ENCODE results near the gene RNASEL. TPM values are rescaled to one million over a fixed set of nuclear protein-coding genes. Genes with fewer than 3 reads are reported as not detected.

Gene RNASEL
- total and polyA plus RNA-seq, 2 of the 13 experiments (the other 11 are each of a cell fraction or from before 2014, with no cell fraction given): 0.05 to 0.20 TPM

DNA sequence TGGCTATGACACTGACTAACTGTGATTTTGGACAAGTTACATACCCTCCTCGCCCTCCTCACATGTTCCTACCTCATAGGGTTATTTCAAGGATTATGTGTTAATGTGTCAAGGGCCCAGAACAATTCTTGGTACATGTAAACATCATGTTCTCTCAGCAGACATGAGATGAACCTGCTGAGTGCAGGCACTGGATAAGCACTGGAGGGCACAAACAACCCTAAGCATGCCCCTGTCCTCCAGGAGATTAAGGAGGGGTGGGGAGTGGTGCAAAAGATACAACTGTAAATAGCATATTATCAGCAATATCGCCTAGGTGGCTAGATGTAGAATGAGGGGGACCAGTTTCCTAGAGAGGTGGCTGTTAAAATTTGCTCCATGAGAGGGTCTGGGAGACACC, 32.9 kb upstream of the RNASEL start (continued):
- TF ChIP-seq, protein P1, sequence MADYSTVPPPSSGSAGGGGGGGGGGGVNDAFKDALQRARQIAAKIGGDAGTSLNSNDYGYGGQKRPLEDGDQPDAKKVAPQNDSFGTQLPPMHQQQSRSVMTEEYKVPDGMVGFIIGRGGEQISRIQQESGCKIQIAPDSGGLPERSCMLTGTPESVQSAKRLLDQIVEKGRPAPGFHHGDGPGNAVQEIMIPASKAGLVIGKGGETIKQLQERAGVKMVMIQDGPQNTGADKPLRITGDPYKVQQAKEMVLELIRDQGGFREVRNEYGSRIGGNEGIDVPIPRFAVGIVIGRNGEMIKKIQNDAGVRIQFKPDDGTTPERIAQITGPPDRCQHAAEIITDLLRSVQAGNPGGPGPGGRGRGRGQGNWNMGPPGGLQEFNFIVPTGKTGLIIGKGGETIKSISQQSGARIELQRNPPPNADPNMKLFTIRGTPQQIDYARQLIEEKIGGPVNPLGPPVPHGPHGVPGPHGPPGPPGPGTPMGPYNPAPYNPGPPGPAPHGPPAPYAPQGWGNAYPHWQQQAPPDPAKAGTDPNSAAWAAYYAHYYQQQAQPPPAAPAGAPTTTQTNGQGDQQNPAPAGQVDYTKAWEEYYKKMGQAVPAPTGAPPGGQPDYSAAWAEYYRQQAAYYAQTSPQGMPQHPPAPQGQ (CRISPR knock-in tag; IDR thresholded peaks at IDR 0.05; ENCODE audit: borderline replicate concordance): no peak
- no peak for TF ChIP-seq ZSCAN21 (CRISPR knock-in tag; IDR thresholded peaks at IDR 0.05; ENCODE audit: borderline replicate concordance)

DNA sequence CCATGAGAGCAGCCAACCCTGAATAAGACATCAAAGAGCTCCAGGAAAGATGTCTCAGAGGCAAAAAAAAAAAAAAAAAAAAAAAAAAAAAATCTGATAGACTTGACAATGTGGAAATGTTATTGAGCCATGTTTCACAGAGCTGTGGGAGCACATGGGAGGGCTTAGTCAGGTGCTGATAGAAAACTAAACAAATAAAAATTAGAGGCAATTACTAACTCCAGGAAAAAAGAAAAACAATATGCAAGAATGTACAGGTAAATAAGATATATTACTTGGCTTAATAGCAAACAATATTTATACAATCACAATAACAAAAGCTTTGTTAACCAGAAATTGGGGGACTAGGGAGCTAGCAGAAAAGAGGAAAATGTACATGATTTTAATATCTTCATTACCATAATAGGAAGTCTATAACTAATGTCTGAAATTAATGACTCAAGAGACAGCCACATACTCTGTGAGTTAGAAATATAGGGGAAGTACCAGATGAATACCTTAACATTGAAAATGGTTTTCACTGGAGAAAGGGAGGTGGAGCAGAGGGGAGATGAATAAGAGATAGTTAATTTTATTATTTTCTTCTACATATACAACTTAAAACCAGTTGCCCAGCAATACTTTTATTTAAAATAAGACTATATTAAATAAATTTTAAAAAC, 32.0 kb upstream of the RNASEL start:
- Histone ChIP-seq H3K27ac (ENCODE audit: extremely low read length, insufficient read depth, low read length) (no peak overlapping the region), H3K79me2 (ENCODE audit: insufficient read depth, low read length) (no peaks in the 10 kb centered on the region), H3K27me3 (ENCODE audit: control insufficient read depth in 1 of 2, insufficient read depth in 2 of 2, low read length in 2 of 2) (peaks cover 0 to 13% of the 10 kb centered on the region in 2 experiments; a peak in 3 of 5 replicates), H4K20me1 (ENCODE audit: insufficient read depth, low read length) (no peaks in the 10 kb centered on the region), H3K9ac (ENCODE audit: insufficient read depth, low read depth, low read length) (no peak overlapping the region), H3K36me3 (replicated peaks in 1 of 2; ENCODE audit: control insufficient read depth in 1 of 2, insufficient read depth in 2 of 2, low read length in 2 of 2) (no peaks in the 10 kb centered on the region), H3K4me3 (replicated peaks in 1 of 3; ENCODE audit: insufficient read depth in 1 of 3, low read depth in 2 of 3, low read length in 3 of 3) (no peak overlapping the region), H2AFZ (ENCODE audit: low read length) (no peak overlapping the region), H3K4me1 (ENCODE audit: insufficient read depth, low read length) (no peaks in the 10 kb centered on the region), H3K4me2 (ENCODE audit: low read depth, low read length) (no peak overlapping the region), H3K9me3 (ENCODE audit: low read length) (no peaks in the 10 kb centered on the region)
- in situ Hi-C loops (cut with HindIII; ENCODE audit: extremely low pct_ligation_motif_present, low pct_unique_long_range_greater_than_20kb) (no loop called here), intact Hi-C loops (cut with micrococcal nuclease; ENCODE audit: unreplicated experiment) (no loop called here)
- POLR2A ChIA-PET: no interaction called here
- TF ChIP-seq RAD21 (CRISPR knock-in tag; IDR thresholded peaks at IDR 0.05) (no peak), HNF4G (IDR thresholded peaks at IDR 0.05; ENCODE audit: borderline replicate concordance, low read depth, low read length) (no peak), HNF4G (CRISPR knock-in tag; IDR thresholded peaks at IDR 0.05; ENCODE audit: borderline replicate concordance, low read depth) (no peak), NCOA5 (CRISPR knock-in tag; IDR thresholded peaks at IDR 0.05) (no peak)
- TF ChIP-seq, protein P2, sequence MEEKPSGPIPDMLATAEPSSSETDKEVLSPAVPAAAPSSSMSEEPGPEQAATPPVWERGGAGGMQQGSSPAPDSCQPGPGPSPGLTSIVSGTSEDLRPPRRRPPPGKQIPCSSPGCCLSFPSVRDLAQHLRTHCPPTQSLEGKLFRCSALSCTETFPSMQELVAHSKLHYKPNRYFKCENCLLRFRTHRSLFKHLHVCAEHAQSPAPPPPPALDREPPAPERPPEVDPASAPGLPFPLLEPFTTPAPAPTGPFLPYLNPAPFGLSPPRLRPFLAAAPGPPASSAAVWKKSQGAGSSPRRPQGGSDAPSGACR (CRISPR knock-in tag; IDR thresholded peaks at IDR 0.05): no peak
- TF ChIP-seq, protein P3, sequence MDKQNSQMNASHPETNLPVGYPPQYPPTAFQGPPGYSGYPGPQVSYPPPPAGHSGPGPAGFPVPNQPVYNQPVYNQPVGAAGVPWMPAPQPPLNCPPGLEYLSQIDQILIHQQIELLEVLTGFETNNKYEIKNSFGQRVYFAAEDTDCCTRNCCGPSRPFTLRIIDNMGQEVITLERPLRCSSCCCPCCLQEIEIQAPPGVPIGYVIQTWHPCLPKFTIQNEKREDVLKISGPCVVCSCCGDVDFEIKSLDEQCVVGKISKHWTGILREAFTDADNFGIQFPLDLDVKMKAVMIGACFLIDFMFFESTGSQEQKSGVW (CRISPR knock-in tag; IDR thresholded peaks at IDR 0.05; ENCODE audit: borderline replicate concordance): no peak
- FAIRE-seq: no peak
- BruUV-seq (replicated peaks): no TSS peak
- no peak for ATAC-seq
- CTCF ChIA-PET (ENCODE audit: low intra/inter-chr PET ratio, low total read pairs): no interaction called here
- DNase-seq (ENCODE audit: low spot score): no peak
